Rectal smooth muscle tissue (tissue), 1 donor: ENCODE measurements around the gene LUC7L3.
A peak's percentile ranks its signal among the peaks of the same experiment; 100 is the strongest.
"Not testable (repeated sequence)": the region's sequence is repeated elsewhere in the genome, so short reads cannot be mapped to it uniquely, and the experiment has no call there.

Experiments
- H3K27ac ChIP-seq: one replicate; pipeline ENCODE4 v1.7.0; 2013; ENCODE audit warnings: low read depth, low read length, inconsistent platforms
- H3K27me3 ChIP-seq: one replicate; pipeline ENCODE4 v1.7.0; 2013; ENCODE audit warnings: low read length; ENCODE audit not compliant: control insufficient read depth, insufficient read depth
- H3K36me3 ChIP-seq: one replicate; pipeline ENCODE4 v1.7.0; 2013; ENCODE audit warnings: low read length; ENCODE audit not compliant: control insufficient read depth, insufficient read depth
- H3K4me1 ChIP-seq: one replicate; pipeline ENCODE4 v1.7.0; 2013; ENCODE audit warnings: low read length; ENCODE audit not compliant: control insufficient read depth, insufficient read depth
- H3K4me3 ChIP-seq: one replicate; pipeline ENCODE4 v1.7.0; 2013; ENCODE audit warnings: low read length
- H3K9ac ChIP-seq: one replicate; pipeline ENCODE4 v1.7.0; 2013; ENCODE audit warnings: low read length

LUC7L3 gene

DNA sequence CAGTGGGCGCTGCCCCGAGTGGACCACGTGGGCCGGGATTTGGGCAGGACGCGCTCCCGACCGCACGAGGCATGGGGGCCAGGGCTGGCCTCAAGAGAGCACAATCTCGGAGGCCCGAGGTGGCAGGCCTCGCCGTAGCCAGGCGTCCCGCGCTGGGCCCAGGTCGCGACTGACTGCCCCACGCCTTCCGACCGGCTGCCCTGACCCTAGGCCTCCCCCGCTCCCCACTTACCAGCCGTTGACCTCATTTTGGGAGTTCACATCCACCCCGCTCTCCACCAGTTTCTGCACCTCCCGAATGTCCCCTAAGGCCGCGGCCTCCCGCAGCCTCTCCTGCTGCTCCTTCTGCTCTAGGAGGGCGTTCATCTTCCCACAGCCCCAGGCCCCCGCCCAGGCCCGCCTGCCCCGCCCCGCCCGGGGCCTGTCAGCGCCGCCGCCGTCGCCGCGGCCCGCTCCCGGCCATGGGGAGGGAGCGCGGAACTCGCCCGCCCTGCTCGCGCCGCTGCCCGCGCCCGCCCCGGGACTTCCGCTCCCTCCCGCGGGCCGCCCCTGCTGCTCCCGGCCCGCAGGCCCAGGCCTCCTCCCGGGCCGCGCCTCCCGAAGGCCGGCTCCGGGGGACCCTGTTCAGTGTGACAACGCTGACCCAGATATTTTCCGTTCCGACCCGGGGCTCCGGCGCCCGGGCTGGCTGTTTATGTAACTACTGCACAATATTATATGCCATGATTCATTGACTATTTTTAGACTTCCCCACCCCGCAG lies 11.9 kb upstream of the LUC7L3 start, which contains the start of gene ANKRD40:
Gene ANKRD40, minus strand, starts transcription at position 626 of the 761 bp plus-strand sequence. Its CDS starts 260 bp downstream, at position 366.
- H3K9ac ChIP-seq: peak within 1 kb of the TSS; percentile 98
- peak within 1 kb of the TSS; percentile 94 for H3K4me3 ChIP-seq
- H3K27me3 ChIP-seq: no peaks in the 10 kb centered on the region
- H3K36me3 ChIP-seq: no peaks in the 10 kb centered on the region
- H3K27ac ChIP-seq: peak within 1 kb of the TSS; percentile 94
- peaks cover 12% of the 10 kb centered on the region for H3K4me1 ChIP-seq

DNA sequence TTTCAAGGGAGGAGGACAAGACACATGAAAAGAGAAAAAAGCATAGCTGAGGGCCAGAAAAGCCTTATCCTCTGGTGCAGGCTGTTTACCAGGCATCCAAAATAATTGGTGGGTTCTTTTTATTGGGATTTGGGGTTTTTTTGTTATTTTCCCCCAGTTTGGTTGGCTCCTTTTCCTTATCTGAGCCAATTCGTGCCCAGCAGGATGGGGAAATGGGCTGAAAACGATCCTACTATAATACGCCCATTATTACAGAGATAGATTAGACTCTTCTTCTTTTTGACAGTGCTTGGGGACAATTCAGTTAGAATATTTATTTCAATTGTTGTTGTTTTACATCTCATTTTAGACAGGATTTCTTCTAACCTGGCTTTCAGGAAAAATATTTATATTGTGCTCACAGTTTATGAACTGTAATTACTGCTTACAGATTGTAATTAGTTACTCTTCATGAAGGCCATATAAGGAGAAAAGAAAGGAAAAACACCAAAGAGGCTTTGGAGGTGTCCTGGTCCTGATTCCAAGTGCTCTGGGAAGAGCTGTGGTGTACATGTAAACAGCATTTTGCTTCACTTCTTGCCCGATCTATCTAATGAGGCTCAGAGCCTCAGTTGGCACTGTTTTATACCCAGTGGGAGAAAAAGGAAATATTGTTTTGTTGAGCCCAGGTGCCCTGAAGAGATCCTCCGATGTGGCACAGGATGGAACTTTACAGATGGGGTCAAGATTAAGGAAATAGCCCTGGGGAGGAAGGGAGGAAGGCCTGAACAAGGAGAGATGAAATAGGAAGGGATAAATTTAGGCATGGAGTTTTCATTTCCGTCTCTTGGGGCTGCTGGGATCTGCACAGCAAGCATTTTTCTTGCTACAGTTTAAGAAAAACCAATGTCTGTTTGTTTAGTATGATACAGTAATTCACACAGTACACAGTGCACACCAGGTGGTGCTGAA lies 11.1 kb upstream of the LUC7L3 start:
- Histone ChIP-seq H3K27me3 (no peaks in the 10 kb centered on the region), H3K27ac (peak overlapping the region; percentile 94), H3K36me3 (no peaks in the 10 kb centered on the region), H3K4me3 (peak overlapping the region; percentile 94), H3K9ac (peak overlapping the region; percentile 63), H3K4me1 (peaks cover 12% of the 10 kb centered on the region)

DNA sequence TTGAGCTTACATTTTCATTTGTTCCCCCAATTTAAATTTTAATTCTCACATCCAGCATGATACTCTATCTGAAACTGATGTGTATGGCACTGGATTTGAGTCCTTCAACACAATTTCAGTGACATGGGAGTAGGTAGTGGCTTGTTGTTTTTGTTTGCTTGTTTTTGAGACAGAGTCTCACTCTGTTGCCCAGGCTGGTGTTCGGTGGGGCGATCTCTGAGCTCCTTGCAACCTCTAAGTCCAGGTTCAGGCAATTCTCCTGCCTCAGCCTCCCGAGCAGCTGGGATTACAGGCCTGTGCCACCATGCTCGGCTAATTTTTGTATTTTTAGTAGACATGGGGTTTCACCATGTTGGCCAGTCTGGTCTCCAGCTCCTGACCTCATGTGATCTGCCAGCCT lies 10.3 kb upstream of the LUC7L3 start:
- peaks cover 12% of the 10 kb centered on the region for H3K4me1 ChIP-seq
- peak overlapping the region; percentile 94 for H3K27ac ChIP-seq
- H3K36me3 ChIP-seq, H3K27me3 ChIP-seq, H3K9ac ChIP-seq: not testable (repeated sequence)
- H3K4me3 ChIP-seq: peak overlapping the region; percentile 94

DNA sequence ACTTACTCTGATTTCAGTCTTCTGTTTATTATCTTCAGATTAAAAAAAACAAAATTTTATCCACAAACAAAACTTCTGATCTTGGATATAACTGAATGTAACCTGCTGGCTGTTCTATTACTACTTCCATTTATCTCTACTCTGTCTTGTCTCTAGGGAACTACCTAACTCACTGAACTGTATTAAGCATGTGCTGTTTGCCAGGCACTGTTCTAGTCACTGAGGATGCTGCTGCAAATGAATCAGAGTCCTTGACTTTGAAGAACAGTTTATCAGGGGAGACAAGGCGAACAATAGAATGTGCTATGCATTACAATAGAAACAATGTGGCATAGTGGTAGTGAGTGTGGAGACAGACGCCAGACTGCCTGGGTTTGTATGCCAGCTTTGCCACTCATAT lies 9.4 kb upstream of the LUC7L3 start:
- no peaks in the 10 kb centered on the region for H3K27me3 ChIP-seq
- no peak overlapping the region for H3K4me3 ChIP-seq
- no peak overlapping the region for H3K9ac ChIP-seq
- H3K27ac ChIP-seq: peak overlapping the region; percentile 30
- peaks cover 12% of the 10 kb centered on the region for H3K4me1 ChIP-seq
- no peaks in the 10 kb centered on the region for H3K36me3 ChIP-seq

DNA sequence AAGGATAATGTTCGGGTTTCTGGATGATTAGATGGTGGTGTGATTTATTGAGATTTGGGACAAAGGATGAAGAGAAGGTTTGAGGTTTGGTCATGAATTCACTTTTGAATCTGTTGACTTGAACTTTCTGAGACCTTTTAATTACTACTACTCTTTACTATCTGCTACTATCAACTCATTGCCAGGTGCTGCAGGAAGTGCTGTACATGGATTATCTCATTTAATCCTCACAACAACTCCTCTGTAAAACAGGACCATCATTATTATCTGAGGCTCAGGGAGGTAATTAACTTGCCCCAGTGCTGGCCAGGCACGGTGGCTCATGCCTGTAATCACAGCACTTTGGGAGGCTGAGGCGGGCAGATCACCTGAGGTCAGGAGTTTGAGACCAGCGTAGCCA lies 8.8 kb upstream of the LUC7L3 start:
- no peak overlapping the region for H3K9ac ChIP-seq
- no peaks in the 10 kb centered on the region for H3K36me3 ChIP-seq
- no peak overlapping the region for H3K4me3 ChIP-seq
- peaks cover 12% of the 10 kb centered on the region for H3K4me1 ChIP-seq
- H3K27ac ChIP-seq: no peak overlapping the region
- H3K27me3 ChIP-seq: no peaks in the 10 kb centered on the region

DNA sequence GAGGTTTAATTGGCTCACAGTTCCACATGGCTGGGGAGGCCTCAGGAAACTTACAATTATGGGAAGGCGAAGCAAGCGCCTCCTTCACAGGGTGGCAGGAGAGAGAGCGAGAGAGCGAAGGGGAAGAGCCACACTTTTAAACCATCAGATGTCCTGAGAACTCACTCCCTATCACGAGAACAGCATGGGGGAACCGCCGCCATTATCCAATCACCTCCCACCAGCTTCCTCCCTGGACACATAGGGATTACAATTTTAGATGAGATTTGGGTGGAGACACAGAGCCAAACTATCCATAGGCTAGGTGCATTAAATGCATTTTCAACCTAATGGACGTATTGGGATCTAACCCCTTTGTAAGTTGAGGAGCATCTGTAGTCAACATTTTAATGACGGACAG lies 6.8 kb upstream of the LUC7L3 start:
- no peak overlapping the region for H3K27ac ChIP-seq
- H3K4me1 ChIP-seq: peaks cover 12% of the 10 kb centered on the region
- H3K36me3 ChIP-seq: no peaks in the 10 kb centered on the region
- H3K27me3 ChIP-seq: no peaks in the 10 kb centered on the region
- no peak overlapping the region for H3K9ac ChIP-seq
- H3K4me3 ChIP-seq: no peak overlapping the region

DNA sequence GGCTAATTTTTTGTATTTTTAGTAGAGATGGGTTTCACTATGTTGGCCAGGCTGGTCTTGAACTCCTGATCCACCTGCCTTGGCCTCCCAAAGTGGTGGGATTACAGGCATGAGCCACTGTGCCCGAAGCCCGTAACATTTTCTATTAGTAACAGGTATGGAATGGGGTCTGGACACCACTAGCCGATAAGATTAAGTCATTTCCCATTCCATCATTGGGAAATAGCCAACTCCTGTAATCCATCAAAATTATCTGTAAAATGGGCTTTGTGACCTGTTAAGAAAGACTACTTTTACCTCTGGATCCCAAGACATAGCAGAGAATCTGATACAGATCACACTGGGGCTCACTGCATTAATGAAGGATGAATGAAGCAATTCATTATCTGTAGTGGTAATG lies 3.9 kb upstream of the LUC7L3 start:
- Histone ChIP-seq H3K36me3 (no peaks in the 10 kb centered on the region), H3K4me3 (no peak overlapping the region), H3K9ac (no peak overlapping the region), H3K27me3 (no peaks in the 10 kb centered on the region), H3K27ac (no peak overlapping the region), H3K4me1 (no peaks in the 10 kb centered on the region)

DNA sequence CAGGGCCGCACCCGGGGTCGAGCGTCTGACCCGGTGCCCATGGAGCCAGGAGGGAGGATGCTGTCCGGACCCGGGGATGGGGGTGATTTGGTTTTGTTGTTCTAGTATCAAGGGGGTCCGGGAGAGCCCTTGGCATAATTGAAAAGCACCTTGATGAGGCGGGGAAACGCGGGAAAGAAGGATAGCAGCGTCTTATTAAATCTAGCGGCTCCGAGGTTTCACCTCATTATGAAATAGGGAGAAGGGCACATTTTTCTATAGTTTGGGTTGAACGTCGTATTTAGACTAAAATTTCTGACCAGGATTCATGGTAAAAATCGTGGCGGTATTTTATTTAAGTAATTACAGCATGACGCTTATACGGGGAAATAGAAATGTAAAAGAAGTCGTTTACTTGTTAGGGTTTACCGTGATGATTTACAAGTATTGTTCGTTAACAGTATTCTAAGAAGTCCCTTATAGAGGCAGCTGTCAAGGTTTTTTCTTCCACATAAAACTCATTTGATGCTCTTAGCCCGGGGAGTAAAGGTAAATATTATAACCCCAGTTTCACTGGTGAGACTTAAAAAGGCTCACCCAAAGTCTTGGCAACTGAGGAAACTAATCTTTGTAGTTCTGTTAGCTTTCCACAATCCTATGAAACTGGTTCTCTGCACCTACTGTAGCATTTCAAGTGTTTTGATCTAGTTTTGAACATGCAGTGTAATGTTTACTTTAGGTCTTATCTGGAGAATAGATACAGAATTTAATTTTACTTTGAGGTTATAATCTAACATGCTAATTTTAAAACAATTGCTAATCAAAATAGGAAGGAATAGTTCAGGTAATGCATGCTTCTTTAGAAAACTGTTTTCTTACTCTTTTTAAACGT lies 756 bp downstream of the LUC7L3 start:
- H3K9ac ChIP-seq: peak overlapping the region; percentile 97
- peak overlapping the region; percentile 99 for H3K27ac ChIP-seq
- H3K36me3 ChIP-seq: no peaks in the 10 kb centered on the region
- H3K4me1 ChIP-seq: peaks cover 5% of the 10 kb centered on the region
- no peaks in the 10 kb centered on the region for H3K27me3 ChIP-seq
- peak overlapping the region; percentile 96 for H3K4me3 ChIP-seq

DNA sequence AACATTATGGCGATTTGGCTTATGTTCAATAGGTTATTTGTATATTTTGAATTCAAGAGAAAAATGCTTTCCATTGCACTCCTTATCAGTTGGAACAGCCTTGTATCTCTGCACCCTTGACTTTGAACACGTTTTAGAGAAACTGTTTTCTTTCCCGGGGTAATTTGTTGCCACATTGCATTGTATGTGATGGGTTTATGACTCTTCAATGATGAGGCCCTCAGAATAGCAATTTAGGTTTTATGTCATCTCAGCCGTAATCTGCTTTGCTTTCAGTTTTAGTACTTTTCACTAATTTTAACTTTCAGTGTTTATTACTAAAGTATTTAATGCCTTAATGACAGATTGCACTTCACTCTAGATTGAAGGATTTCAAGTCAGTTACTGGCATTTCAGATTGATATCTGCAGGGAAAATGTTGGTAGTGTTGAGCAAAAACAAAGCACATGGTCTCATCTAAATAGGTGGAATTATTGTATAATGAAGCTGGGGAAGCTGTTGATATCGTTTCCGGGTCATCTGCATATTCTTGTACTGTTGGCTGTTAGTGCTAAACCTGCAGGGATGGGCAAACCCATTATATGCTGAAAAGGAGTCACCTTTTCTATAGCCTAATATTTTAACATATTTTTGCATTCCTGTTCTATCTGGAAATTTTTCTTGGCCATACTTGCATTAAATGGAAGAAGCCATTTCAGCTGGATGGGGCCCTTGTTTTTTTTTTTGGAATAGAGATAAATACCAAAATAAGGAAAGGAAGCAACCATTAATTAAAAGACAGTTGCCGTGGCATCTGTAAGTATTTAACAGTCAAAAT lies 2.0 kb downstream of the LUC7L3 start:
- H3K36me3 ChIP-seq: no peaks in the 10 kb centered on the region
- H3K4me1 ChIP-seq: peaks cover 5% of the 10 kb centered on the region
- no peak overlapping the region for H3K27ac ChIP-seq

DNA sequence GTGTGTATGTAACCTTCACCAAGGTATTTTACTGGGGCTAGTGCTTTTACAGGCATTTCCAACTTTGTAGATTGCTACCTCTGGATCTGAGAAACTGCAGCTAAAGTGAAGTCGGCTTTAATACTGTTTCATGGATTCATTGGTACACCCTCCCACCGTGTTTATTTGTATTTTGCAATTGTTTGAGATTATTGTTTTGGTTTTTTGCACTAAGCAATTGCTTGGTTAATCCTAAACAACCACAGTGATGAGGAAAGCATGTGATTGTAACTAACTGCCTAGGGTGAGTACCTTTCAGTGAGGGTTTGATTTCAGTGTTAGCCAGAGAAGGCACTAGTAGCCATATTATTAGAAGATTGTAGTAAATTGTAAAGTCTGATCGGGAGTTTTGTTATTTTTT lies 3.3 kb downstream of the LUC7L3 start:
- H3K9ac ChIP-seq: no peak overlapping the region
- no peak overlapping the region for H3K4me3 ChIP-seq
- peaks cover 5% of the 10 kb centered on the region for H3K4me1 ChIP-seq
- H3K27me3 ChIP-seq: no peaks in the 10 kb centered on the region
- H3K27ac ChIP-seq: no peak overlapping the region
- H3K36me3 ChIP-seq: no peaks in the 10 kb centered on the region

More for the DNA sequence above, 2.0 kb downstream of the LUC7L3 start:
- Histone ChIP-seq H3K9ac (no peak overlapping the region), H3K4me3 (peak overlapping the region; percentile 96), H3K27me3 (no peaks in the 10 kb centered on the region)

DNA sequence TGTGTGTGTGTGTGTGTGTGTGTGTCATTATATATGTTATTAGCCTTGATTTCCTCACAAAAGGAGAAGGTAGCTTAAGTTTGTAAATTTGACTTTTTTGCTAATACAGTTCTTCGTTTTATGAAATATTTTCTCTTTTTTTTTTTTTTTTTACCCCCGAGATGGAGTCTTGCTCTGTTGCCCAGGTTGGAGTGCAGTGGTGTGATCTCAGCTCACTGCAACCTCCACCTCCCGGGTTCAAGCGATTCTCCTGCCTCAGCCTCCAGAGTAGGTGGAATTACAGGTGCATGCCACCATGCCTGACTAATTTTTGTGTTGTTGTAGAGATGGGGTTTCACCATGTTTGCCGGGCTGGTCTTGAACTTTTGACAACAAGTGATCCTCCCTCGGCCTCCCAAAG lies 5.2 kb downstream of the LUC7L3 start:
- H3K4me1 ChIP-seq, H3K36me3 ChIP-seq, H3K27me3 ChIP-seq, H3K9ac ChIP-seq, H3K27ac ChIP-seq, H3K4me3 ChIP-seq: not testable (repeated sequence)
